Activated T-helper 1 cell treated with anti-CD3 and anti-CD28 coated beads, Interleukin-12 subunit alpha, Interleukin-12 subunit beta, Interleukin-2, Interleukin-4 antibody, amounts not matched to agents 30 ng/mL and 10 ng/mL and 1 ng/mL, durations not matched to agents 14 hours and 24 hours and 36 hours (primary cell): ENCODE data around the gene ACAP3. TPM values are rescaled to one million over a fixed set of nuclear protein-coding genes. Genes with fewer than 3 reads are reported as not detected.
"Not testable (repeated sequence)": the region's sequence is repeated elsewhere in the genome, so short reads cannot be mapped to it uniquely, and the experiment has no call there.

Experiments
- DNase-seq: peaks from one replicate; pipeline ENCODE4 v3.0.0; 2021; ENCODE audit warnings: low spot score
- H3K27ac Mint-ChIP-seq: one replicate; pipeline ENCODE4 v1.8.0; 2021; ENCODE audit warnings: mild to moderate bottlenecking, mixed read lengths
- H3K27me3 Mint-ChIP-seq: one replicate; pipeline ENCODE4 v1.8.0; 2022; ENCODE audit warnings: mild to moderate bottlenecking, moderate library complexity, mixed read lengths; ENCODE audit not compliant: insufficient read depth
- H3K36me3 Mint-ChIP-seq: one replicate; pipeline ENCODE4 v1.8.0; 2021; ENCODE audit warnings: low read depth, mixed read lengths
- H3K4me1 Mint-ChIP-seq: one replicate; pipeline ENCODE4 v1.8.0; 2021; ENCODE audit warnings: low read depth, mixed read lengths
- H3K4me3 Mint-ChIP-seq: one replicate; pipeline ENCODE4 v1.8.0; 2021; ENCODE audit warnings: mild to moderate bottlenecking, moderate library complexity, mixed read lengths
- H3K9me3 Mint-ChIP-seq: one replicate; pipeline ENCODE4 v1.8.0; 2021; ENCODE audit warnings: mixed read lengths
- intact Hi-C: fragments of 100-400 bp; cut with micrococcal nuclease; formaldehyde crosslinking; loops from one replicate; pipeline ENCODE4 v1.15.1; 2024
- total RNA-seq: library from RNA; stranded (reverse); gene quantifications from 2 replicates; pipeline ENCODE4 v1.2.3, GENCODE V29; 2022

ACAP3 gene
- total RNA-seq, 1 donor from 2014 or later: 47.7 TPM

DNA sequence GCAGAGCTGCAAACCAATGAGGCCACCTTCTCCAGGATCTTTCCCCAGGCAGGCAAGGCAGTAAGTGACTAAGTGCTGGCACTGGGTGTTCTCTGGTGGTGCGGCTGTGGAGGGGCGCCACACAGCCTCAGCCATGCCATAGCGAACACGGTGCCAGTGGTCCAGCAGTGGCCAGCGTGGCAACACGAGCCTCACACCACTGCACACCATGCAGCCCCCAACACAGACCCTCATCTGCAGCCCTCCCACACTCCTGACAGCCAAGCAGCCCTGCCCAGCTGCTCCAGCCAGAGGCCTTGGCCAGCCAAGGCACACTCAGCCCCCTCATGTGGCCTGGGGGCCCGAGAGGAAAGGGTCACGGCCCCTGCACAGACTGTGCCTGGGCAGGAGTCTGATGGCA lies 13.7 kb upstream of the ACAP3 start:
- no peaks in the 10 kb centered on the region for H3K9me3 Mint-ChIP-seq
- no peak overlapping the region for H3K4me3 Mint-ChIP-seq
- intact Hi-C loops: no loop called here
- H3K36me3 Mint-ChIP-seq: peaks cover 11% of the 10 kb centered on the region
- H3K4me1 Mint-ChIP-seq: peaks cover 17% of the 10 kb centered on the region
- H3K27ac Mint-ChIP-seq: no peak overlapping the region
- DNase-seq: no peak
- H3K27me3 Mint-ChIP-seq: no peaks in the 10 kb centered on the region

- intact Hi-C loops: no loop called here
- no peak overlapping the region for H3K4me3 Mint-ChIP-seq
- H3K27ac Mint-ChIP-seq: no peak overlapping the region
- H3K4me1 Mint-ChIP-seq: peaks cover 11% of the 10 kb centered on the region
- H3K36me3 Mint-ChIP-seq: peaks cover 13% of the 10 kb centered on the region
- H3K27me3 Mint-ChIP-seq: no peaks in the 10 kb centered on the region
- H3K9me3 Mint-ChIP-seq: no peaks in the 10 kb centered on the region
- no peak for DNase-seq
Measured at GRCh38 chr1:1320666-1321448, 13.1 kb upstream of the ACAP3 start.

- Mint-ChIP-seq H3K4me3 (no peak overlapping the region), H3K36me3 (peaks cover 18% of the 10 kb centered on the region), H3K27ac (no peak overlapping the region), H3K9me3 (no peaks in the 10 kb centered on the region), H3K27me3 (no peaks in the 10 kb centered on the region), H3K4me1 (peaks cover 9% of the 10 kb centered on the region)
- no peak for DNase-seq
- intact Hi-C loops: no loop called here
Measured at GRCh38 chr1:1319646-1319941, 11.9 kb upstream of the ACAP3 start.

GRCh38 chr1:1318777-1319645 lies 11.3 kb upstream of the ACAP3 start:
- H3K4me3 Mint-ChIP-seq: no peak overlapping the region
- H3K27ac Mint-ChIP-seq: no peak overlapping the region
- no peak for DNase-seq
- H3K9me3 Mint-ChIP-seq: no peaks in the 10 kb centered on the region
- intact Hi-C loops: no loop called here
- peaks cover 18% of the 10 kb centered on the region for H3K36me3 Mint-ChIP-seq
- H3K27me3 Mint-ChIP-seq: no peaks in the 10 kb centered on the region
- H3K4me1 Mint-ChIP-seq: peaks cover 9% of the 10 kb centered on the region

GRCh38 chr1:1318131-1318652 lies 10.5 kb upstream of the ACAP3 start:
- H3K9me3 Mint-ChIP-seq: no peaks in the 10 kb centered on the region
- no peaks in the 10 kb centered on the region for H3K27me3 Mint-ChIP-seq
- peak overlapping the region; percentile 18 for H3K27ac Mint-ChIP-seq
- H3K36me3 Mint-ChIP-seq: peaks cover 17% of the 10 kb centered on the region
- H3K4me3 Mint-ChIP-seq: no peak overlapping the region
- intact Hi-C loops: no loop called here
- peaks cover 4% of the 10 kb centered on the region for H3K4me1 Mint-ChIP-seq
- no peak for DNase-seq

GRCh38 chr1:1317420-1317819 lies 9.7 kb upstream of the ACAP3 start:
- intact Hi-C loops: no loop called here
- H3K27ac Mint-ChIP-seq: peak overlapping the region; percentile 34
- H3K27me3 Mint-ChIP-seq: no peaks in the 10 kb centered on the region
- no peaks in the 10 kb centered on the region for H3K9me3 Mint-ChIP-seq
- H3K36me3 Mint-ChIP-seq: peaks cover 19% of the 10 kb centered on the region
- no peak overlapping the region for H3K4me3 Mint-ChIP-seq
- H3K4me1 Mint-ChIP-seq: peaks cover 4% of the 10 kb centered on the region
- DNase-seq: no peak

DNA sequence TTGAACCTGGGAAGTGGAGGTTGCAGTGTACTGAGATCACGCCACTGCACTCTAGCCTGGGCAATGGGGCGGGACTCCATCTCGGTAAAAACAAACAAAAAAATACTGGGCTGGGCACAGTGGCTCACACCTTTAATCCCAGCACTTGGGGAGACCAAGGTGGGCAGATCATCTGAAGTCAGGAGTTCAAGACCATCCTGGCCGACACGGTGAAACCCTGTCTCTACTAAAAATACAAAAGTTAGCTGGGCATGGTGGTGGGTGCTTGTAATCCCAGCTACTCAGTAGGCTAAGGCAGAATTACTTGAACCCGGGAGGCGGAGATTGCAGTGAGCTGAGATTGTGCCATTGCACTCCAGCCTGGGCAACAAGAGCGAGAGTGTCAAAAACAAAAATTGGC lies 8.5 kb upstream of the ACAP3 start:
- peaks cover 19% of the 10 kb centered on the region for H3K36me3 Mint-ChIP-seq
- H3K4me1 Mint-ChIP-seq, H3K27me3 Mint-ChIP-seq, H3K9me3 Mint-ChIP-seq, intact Hi-C loops, DNase-seq, H3K4me3 Mint-ChIP-seq: not testable (repeated sequence)
- H3K27ac Mint-ChIP-seq: peak overlapping the region; percentile 44

- no peaks in the 10 kb centered on the region for H3K27me3 Mint-ChIP-seq
- H3K9me3 Mint-ChIP-seq: no peaks in the 10 kb centered on the region
- no peak overlapping the region for H3K4me3 Mint-ChIP-seq
- no peak overlapping the region for H3K27ac Mint-ChIP-seq
- intact Hi-C loops: no loop called here
- DNase-seq: no peak
- H3K4me1 Mint-ChIP-seq: no peaks in the 10 kb centered on the region
- peaks cover 19% of the 10 kb centered on the region for H3K36me3 Mint-ChIP-seq
Measured at GRCh38 chr1:1315435-1315954, 7.8 kb upstream of the ACAP3 start.

- Mint-ChIP-seq H3K9me3 (no peaks in the 10 kb centered on the region), H3K4me3 (no peak overlapping the region), H3K27ac (no peak overlapping the region), H3K27me3 (no peaks in the 10 kb centered on the region), H3K36me3 (peaks cover 19% of the 10 kb centered on the region), H3K4me1 (no peaks in the 10 kb centered on the region)
- no peak for DNase-seq
- intact Hi-C loops: no loop called here
Measured at GRCh38 chr1:1314678-1315335, 7.1 kb upstream of the ACAP3 start.

DNA sequence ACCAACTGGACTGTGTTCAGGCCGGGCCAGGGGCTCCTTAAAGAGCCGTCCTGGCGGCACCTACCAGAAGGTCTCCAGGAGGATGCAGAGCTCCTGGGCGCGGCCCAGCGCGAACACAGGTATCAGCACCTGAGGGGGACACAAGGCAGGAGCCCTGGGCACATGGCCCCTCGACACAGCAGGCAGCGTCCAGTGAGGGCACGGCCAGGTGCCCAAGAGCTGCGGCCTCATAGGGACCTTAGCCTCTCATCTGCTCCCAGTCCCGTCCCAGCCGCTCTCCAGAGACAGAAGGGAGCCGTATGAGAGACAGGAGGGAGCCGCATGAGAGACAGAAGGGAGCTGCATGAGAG lies 6.5 kb upstream of the ACAP3 start:
- no peaks in the 10 kb centered on the region for H3K9me3 Mint-ChIP-seq
- H3K4me1 Mint-ChIP-seq: no peaks in the 10 kb centered on the region
- H3K27ac Mint-ChIP-seq: no peak overlapping the region
- intact Hi-C loops: no loop called here
- H3K36me3 Mint-ChIP-seq: peaks cover 16% of the 10 kb centered on the region
- H3K4me3 Mint-ChIP-seq: no peak overlapping the region
- no peak for DNase-seq
- no peaks in the 10 kb centered on the region for H3K27me3 Mint-ChIP-seq

GRCh38 chr1:1313500-1314236 lies 5.9 kb upstream of the ACAP3 start:
- Mint-ChIP-seq H3K4me1 (no peaks in the 10 kb centered on the region), H3K4me3 (no peak overlapping the region), H3K27me3 (no peaks in the 10 kb centered on the region), H3K36me3 (peaks cover 14% of the 10 kb centered on the region), H3K9me3 (no peaks in the 10 kb centered on the region), H3K27ac (no peak overlapping the region)
- no peak for DNase-seq
- intact Hi-C loops: no loop called here

DNA sequence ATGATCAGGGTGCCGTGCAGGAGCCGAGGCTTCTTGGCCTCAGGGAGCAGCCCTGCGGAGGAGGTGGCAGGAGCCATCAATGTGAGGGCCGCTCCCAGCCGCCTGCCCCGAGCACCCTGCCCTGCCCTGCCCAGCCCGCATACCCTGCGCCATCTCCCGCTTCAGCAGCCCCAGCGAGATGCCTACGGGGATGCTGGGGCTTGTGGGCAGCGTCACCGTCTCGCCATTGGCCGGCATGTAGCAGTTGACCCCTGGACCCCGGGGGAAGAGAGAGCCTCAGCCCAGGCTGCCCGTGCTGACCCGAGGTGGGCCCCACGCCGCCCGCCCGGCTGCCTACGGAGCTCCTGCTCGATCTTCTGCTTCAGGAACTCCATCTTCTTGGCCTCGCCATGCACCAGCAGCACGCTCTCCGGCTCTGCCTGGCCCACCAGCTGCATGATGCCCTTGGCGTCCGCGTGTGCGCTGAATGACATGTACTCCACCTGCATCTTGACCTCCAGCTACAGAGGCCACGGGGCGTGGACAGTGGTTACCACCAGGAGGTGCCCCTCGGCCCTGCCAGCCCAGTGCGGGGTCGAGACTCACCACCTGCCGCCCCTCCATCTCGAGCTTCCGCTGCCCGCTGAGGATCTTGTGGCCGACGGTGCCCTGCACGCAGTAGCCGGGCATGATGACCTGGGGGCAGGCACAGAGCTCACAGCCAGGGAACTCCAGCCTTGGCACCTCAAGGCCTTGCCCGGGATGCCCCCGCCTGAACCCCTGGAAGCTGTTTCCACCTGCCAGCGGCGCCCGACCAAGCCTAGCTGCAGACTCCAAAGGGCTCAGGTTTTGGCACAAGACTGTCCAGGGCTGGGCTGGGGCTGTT lies 5.0 kb upstream of the ACAP3 start:
- no peaks in the 10 kb centered on the region for H3K4me1 Mint-ChIP-seq
- no peaks in the 10 kb centered on the region for H3K9me3 Mint-ChIP-seq
- no peak overlapping the region for H3K4me3 Mint-ChIP-seq
- H3K27me3 Mint-ChIP-seq: no peaks in the 10 kb centered on the region
- H3K36me3 Mint-ChIP-seq: peaks cover 14% of the 10 kb centered on the region
- no peak overlapping the region for H3K27ac Mint-ChIP-seq
- intact Hi-C loops: no loop called here
- no peak for DNase-seq
